ENCODE measurements around the gene MICU1. TPM values are rescaled to one million over a fixed set of nuclear protein-coding genes. Genes with fewer than 3 reads are reported as not detected.

MICU1 gene
- total RNA-seq, 2 donors from 2014 or later = 36.6 to 37.6 TPM

GRCh38 chr10:72323108-72323749 lies 302.6 kb downstream of the MICU1 start:
- Mint-ChIP-seq H3K27me3 (ENCODE audit: low read depth) (no peaks in the 10 kb centered on the region), H3K27ac (peak overlapping the region; percentile 88), H3K4me3 (peak overlapping the region; percentile 71 to 77), H3K36me3 (ENCODE audit: insufficient read depth in 2 of 2) (peaks cover 7% of the 10 kb centered on the region in 2 donors), H3K4me1 (ENCODE audit: low read depth) (peaks cover 76% of the 10 kb centered on the region), H3K9me3 (peaks cover 0 to 1% of the 10 kb centered on the region in 2 donors)
- DNase-seq (peak in 1 of 2 donors; percentile 28), ATAC-seq (replicated peaks in 1 of 2) (no peak)

GRCh38 chr10:72322280-72323058 lies 303.4 kb downstream of the MICU1 start:
- Mint-ChIP-seq H3K27ac (peak overlapping the region; percentile 100), H3K9me3 (peaks cover 0 to 1% of the 10 kb centered on the region in 2 donors), H3K4me1 (ENCODE audit: low read depth) (peaks cover 76% of the 10 kb centered on the region), H3K36me3 (ENCODE audit: insufficient read depth in 2 of 2) (peaks cover 6 to 9% of the 10 kb centered on the region in 2 donors), H3K4me3 (peak overlapping the region; percentile 71 to 77), H3K27me3 (ENCODE audit: low read depth) (no peaks in the 10 kb centered on the region)
- DNase-seq (peak; percentile 64 to 66), ATAC-seq (replicated peaks in 1 of 2) (peak; percentile 14 to 15)

- peak overlapping the region; percentile 71 to 77 for H3K4me3 Mint-ChIP-seq
- peak overlapping the region; percentile 100 for H3K27ac Mint-ChIP-seq
- ATAC-seq (replicated peaks in 1 of 2) (no peak), DNase-seq (no peak)
- H3K4me1 Mint-ChIP-seq (ENCODE audit: low read depth) = peaks cover 78% of the 10 kb centered on the region
- peaks cover 6 to 8% of the 10 kb centered on the region in 2 donors for H3K36me3 Mint-ChIP-seq (ENCODE audit: insufficient read depth in 2 of 2)
- no peaks in the 10 kb centered on the region for H3K27me3 Mint-ChIP-seq (ENCODE audit: low read depth)
- H3K9me3 Mint-ChIP-seq = peaks cover 0 to 1% of the 10 kb centered on the region in 2 donors
Measured at GRCh38 chr10:72322030-72322279, 303.9 kb downstream of the MICU1 start.

GRCh38 chr10:72321248-72322029 lies 304.4 kb downstream of the MICU1 start:
- ATAC-seq (replicated peaks in 1 of 2) (no peak), DNase-seq (peak in 1 of 2 donors; percentile 43)
- Mint-ChIP-seq H3K27me3 (ENCODE audit: low read depth) (no peaks in the 10 kb centered on the region), H3K4me1 (ENCODE audit: low read depth) (peaks cover 78% of the 10 kb centered on the region), H3K9me3 (no peaks in the 10 kb centered on the region), H3K27ac (peak overlapping the region; percentile 100), H3K4me3 (peak overlapping the region; percentile 93 to 97), H3K36me3 (ENCODE audit: insufficient read depth in 2 of 2) (peaks cover 2 to 3% of the 10 kb centered on the region in 2 donors)

GRCh38 chr10:72320676-72321247 lies 305.1 kb downstream of the MICU1 start:
- DNase-seq (peak; percentile 86 to 92), ATAC-seq (replicated peaks in 1 of 2) (peak; percentile 71 to 72)
- H3K36me3 Mint-ChIP-seq (ENCODE audit: insufficient read depth in 2 of 2) = peaks cover 2 to 3% of the 10 kb centered on the region in 2 donors
- H3K27me3 Mint-ChIP-seq (ENCODE audit: low read depth) = no peaks in the 10 kb centered on the region
- peaks cover 83% of the 10 kb centered on the region for H3K4me1 Mint-ChIP-seq (ENCODE audit: low read depth)
- H3K27ac Mint-ChIP-seq = peak overlapping the region; percentile 100
- peak overlapping the region; percentile 93 to 97 for H3K4me3 Mint-ChIP-seq
- no peaks in the 10 kb centered on the region for H3K9me3 Mint-ChIP-seq

- peak; percentile 93 to 95 for DNase-seq
- H3K36me3 Mint-ChIP-seq (ENCODE audit: insufficient read depth in 2 of 2) = peaks cover 2 to 3% of the 10 kb centered on the region in 2 donors
- no peaks in the 10 kb centered on the region for H3K9me3 Mint-ChIP-seq
- H3K4me3 Mint-ChIP-seq = peak overlapping the region; percentile 93 to 97
- H3K27me3 Mint-ChIP-seq (ENCODE audit: low read depth) = no peaks in the 10 kb centered on the region
- H3K27ac Mint-ChIP-seq = peak overlapping the region; percentile 100
- peak; percentile 55 to 61 for ATAC-seq (replicated peaks in 1 of 2)
- peaks cover 90% of the 10 kb centered on the region for H3K4me1 Mint-ChIP-seq (ENCODE audit: low read depth)
Measured at GRCh38 chr10:72319416-72320254, 306.2 kb downstream of the MICU1 start.

- H3K27me3 Mint-ChIP-seq (ENCODE audit: low read depth) = no peaks in the 10 kb centered on the region
- peak overlapping the region; percentile 79 to 87 for H3K4me3 Mint-ChIP-seq
- peaks cover 0 to 3% of the 10 kb centered on the region in 2 donors for H3K36me3 Mint-ChIP-seq (ENCODE audit: insufficient read depth in 2 of 2)
- ATAC-seq (replicated peaks in 1 of 2) = no peak
- peaks cover 86% of the 10 kb centered on the region for H3K4me1 Mint-ChIP-seq (ENCODE audit: low read depth)
- DNase-seq = no peak
- H3K9me3 Mint-ChIP-seq = no peaks in the 10 kb centered on the region
- peak overlapping the region; percentile 96 for H3K27ac Mint-ChIP-seq
Measured at GRCh38 chr10:72318418-72319262, 307.2 kb downstream of the MICU1 start.

Other genes with a start within 250 kb of the MICU1 start
- 10 to 100 TPM; 16.3 to 18.9 TPM for gene MCU, start 66.1 kb upstream of the MICU1 start, total RNA-seq